ENCODE results near the gene RNF152.

GRCh38 chr18:61908661-61909060, 15.9 kb upstream of the RNF152 start:
- no peak for TF ChIP-seq CTCF (IDR thresholded peaks at IDR 0.05; ENCODE audit: low read length)
- no peak for TF ChIP-seq EZH2 (IDR thresholded peaks at IDR 0.05; ENCODE audit: borderline replicate concordance, low read length)
